H9 (cell line): ENCODE measurements around the gene TMEM242. TPM values are rescaled to one million over a fixed set of nuclear protein-coding genes. Genes with fewer than 3 reads are reported as not detected.

Source experiments
- DNase-seq: peaks from one replicate; pipeline ENCODE4 v3.0.0-alpha.2; 2017
- H2AFZ ChIP-seq: one replicate; pipeline ENCODE4 v1.6.1; 2013; ENCODE audit warnings: mild to moderate bottlenecking, low read length, control low read depth, moderate library complexity
- H2AK5ac ChIP-seq: 2 replicates; pipeline ENCODE4 v1.6.1; 2013; ENCODE audit warnings: low read length, control low read depth, mixed read lengths; ENCODE audit not compliant: insufficient read length
- H2BK120ac ChIP-seq: one replicate; pipeline ENCODE4 v1.6.1; 2013; ENCODE audit warnings: low read depth, mild to moderate bottlenecking, low read length, control low read depth, inconsistent platforms; ENCODE audit not compliant: poor library complexity, severe bottlenecking
- H2BK12ac ChIP-seq: 2 replicates; pipeline ENCODE4 v1.6.1; 2013; ENCODE audit warnings: low read length, control low read depth, mixed read lengths, low read depth; ENCODE audit not compliant: insufficient read length
- H2BK15ac ChIP-seq: 2 replicates; pipeline ENCODE4 v1.6.1; 2013; ENCODE audit warnings: low read depth, low read length, control low read depth
- H2BK20ac ChIP-seq: one replicate; pipeline ENCODE4 v1.6.1; 2013; ENCODE audit warnings: low read depth, mild to moderate bottlenecking, low read length, control low read depth, inconsistent platforms; ENCODE audit not compliant: poor library complexity, severe bottlenecking
- H2BK5ac ChIP-seq: 2 replicates; pipeline ENCODE4 v1.6.1; 2013; ENCODE audit warnings: low read length, control low read depth, mixed read lengths; ENCODE audit not compliant: insufficient read length
- H3K14ac ChIP-seq: 2 replicates; pipeline ENCODE4 v1.6.1; 2013; ENCODE audit warnings: low read length, control low read depth; ENCODE audit not compliant: insufficient read depth
- H3K18ac ChIP-seq: 2 replicates; pipeline ENCODE4 v1.6.1; 2013; ENCODE audit warnings: low read depth, mild to moderate bottlenecking, mixed read lengths, low read length, control low read depth; ENCODE audit not compliant: insufficient read length
- H3K23ac ChIP-seq: 2 replicates; pipeline ENCODE4 v1.6.1; 2013; ENCODE audit warnings: low read length, control low read depth, mixed read lengths, low read depth; ENCODE audit not compliant: insufficient read length
- H3K23me2 ChIP-seq: 2 replicates; pipeline ENCODE4 v1.6.1; 2013; ENCODE audit warnings: low read depth, mild to moderate bottlenecking, mixed read lengths, low read length, control low read depth; ENCODE audit not compliant: insufficient read length, poor library complexity, severe bottlenecking
- H3K27ac ChIP-seq: 2 replicates; pipeline ENCODE4 v1.5.1; 2013; ENCODE audit warnings: low read length, control low read depth, mixed read lengths, low read depth; ENCODE audit not compliant: insufficient read length
- H3K27me3 ChIP-seq: 2 replicates; pipeline ENCODE4 v1.6.1; 2013; ENCODE audit warnings: low read length, control low read depth, inconsistent platforms; ENCODE audit not compliant: insufficient read depth
- H3K4ac ChIP-seq: 2 replicates; pipeline ENCODE4 v1.6.1; 2013; ENCODE audit warnings: low read depth, mild to moderate bottlenecking, control low read depth, inconsistent platforms, low read length, moderate library complexity
- H3K4me1 ChIP-seq: 2 replicates; pipeline ENCODE4 v1.6.1; 2013; ENCODE audit warnings: low read length, control low read depth, inconsistent platforms; ENCODE audit not compliant: insufficient read depth
- H3K4me2 ChIP-seq: 2 replicates; pipeline ENCODE4 v1.6.1; 2013; ENCODE audit warnings: low read length, control low read depth, mixed read lengths; ENCODE audit not compliant: insufficient read length, insufficient read depth
- H3K56ac ChIP-seq: 2 replicates; pipeline ENCODE4 v1.6.1; 2013; ENCODE audit warnings: low read depth, mild to moderate bottlenecking, mixed read lengths, low read length, control low read depth; ENCODE audit not compliant: insufficient read length
- H3K79me1 ChIP-seq: 2 replicates; pipeline ENCODE4 v1.6.1; 2013; ENCODE audit warnings: low read depth, mild to moderate bottlenecking, moderate library complexity, low read length, control low read depth, inconsistent platforms; ENCODE audit not compliant: insufficient read depth, poor library complexity, severe bottlenecking
- H3K79me2 ChIP-seq: 2 replicates; pipeline ENCODE4 v1.6.1; 2013; ENCODE audit warnings: low read length, control low read depth, inconsistent platforms; ENCODE audit not compliant: insufficient read depth
- H3K9ac ChIP-seq: 2 replicates; pipeline ENCODE4 v1.6.1; 2013; ENCODE audit warnings: low read length, control low read depth, mixed read lengths; ENCODE audit not compliant: insufficient read length; ENCODE audit errors: extremely low read depth
- H3K9me3 ChIP-seq: one replicate; pipeline ENCODE4 v1.6.1; 2013; ENCODE audit warnings: low read depth, low read length, inconsistent platforms; ENCODE audit not compliant: control insufficient read depth
- H3T11ph ChIP-seq: one replicate; pipeline ENCODE4 v1.6.1; 2013; ENCODE audit warnings: mild to moderate bottlenecking, low read length, control low read depth, inconsistent platforms
- H4K20me1 ChIP-seq: one replicate; pipeline ENCODE4 v1.6.1; 2013; ENCODE audit not compliant: control insufficient read depth, insufficient read length, insufficient read depth
- H4K5ac ChIP-seq: 2 replicates; pipeline ENCODE4 v1.6.1; 2013; ENCODE audit warnings: low read depth, mild to moderate bottlenecking, mixed read lengths, low read length, control low read depth; ENCODE audit not compliant: insufficient read length
- H4K8ac ChIP-seq: replicated peaks from 2 replicates; pipeline ENCODE4 v1.6.1; 2013; ENCODE audit warnings: low read length, control low read depth, mixed read lengths, low read depth; ENCODE audit not compliant: insufficient read length
- H4K91ac ChIP-seq: 2 replicates; pipeline ENCODE4 v1.6.1; 2013; ENCODE audit warnings: low read depth, mild to moderate bottlenecking, moderate library complexity, mixed read lengths, low read length, control low read depth; ENCODE audit not compliant: insufficient read length
- H3K27ac Mint-ChIP-seq, 3 experiments: 2 replicates in 2 of 3; 3 replicates in 1 of 3; pipeline ENCODE4 v1.8.0; 2020 to 2021; ENCODE audit warnings: mixed read lengths in 3 of 3, mild to moderate bottlenecking in 1 of 3, moderate library complexity in 1 of 3
- H3K27me3 Mint-ChIP-seq: 2 replicates; pipeline ENCODE4 v1.8.0; 2021; ENCODE audit warnings: low read depth, mild to moderate bottlenecking, moderate library complexity, mixed read lengths
- H3K36me3 Mint-ChIP-seq, 3 experiments: 2 replicates in 2 of 3; 3 replicates in 1 of 3; pipeline ENCODE4 v1.8.0; 2020 to 2021; ENCODE audit warnings: low read depth in 3 of 3, mixed read lengths in 3 of 3; ENCODE audit not compliant: insufficient read depth in 1 of 3
- H3K4me1 Mint-ChIP-seq, 2 experiments: 2 replicates each; pipeline ENCODE4 v1.8.0; 2020; ENCODE audit warnings: mixed read lengths in 2 of 2
- H3K4me3 Mint-ChIP-seq, 2 experiments: 2 replicates in 1 of 2; 3 replicates in 1 of 2; pipeline ENCODE4 v1.8.0; 2020 to 2021; ENCODE audit warnings: mild to moderate bottlenecking in 2 of 2, mixed read lengths in 2 of 2, moderate library complexity in 1 of 2
- H3K9me3 Mint-ChIP-seq, 2 experiments: 2 replicates in 1 of 2; 3 replicates in 1 of 2; pipeline ENCODE4 v1.8.0; 2020; ENCODE audit warnings: mild to moderate bottlenecking in 2 of 2, mixed read lengths in 2 of 2, moderate library complexity in 1 of 2
- WGBS: extraction: QIAGEN DNeasy Blood & Tissue Kit; methylation state at CpG from one replicate; pipeline ENCODE4 v1.1.7; 2013; ENCODE audit warnings: missing lambda C conversion rate, low lambda C conversion rate, mixed read lengths; ENCODE audit not compliant: insufficient read length; ENCODE audit errors: extremely low coverage; 5-methylcytosine and 5-hydroxymethylcytosine counted together
- total RNA-seq: library from RNA; stranded (reverse); gene quantifications from 2 replicates; pipeline ENCODE4 v1.2.1, GENCODE V29; 2021
- TF ChIP-seq, protein P1 (sequence below): fragments of 200-600 bp; sonication (generic); conservative IDR thresholded peaks from 3 replicates; pipeline ENCODE4 v1.8.0; 2021; ENCODE audit warnings: antibody characterized with exemption, mild to moderate bottlenecking

The TMEM242 gene
- total RNA-seq, 1 experiment from 2014 or later = 10.5 TPM

DNA sequence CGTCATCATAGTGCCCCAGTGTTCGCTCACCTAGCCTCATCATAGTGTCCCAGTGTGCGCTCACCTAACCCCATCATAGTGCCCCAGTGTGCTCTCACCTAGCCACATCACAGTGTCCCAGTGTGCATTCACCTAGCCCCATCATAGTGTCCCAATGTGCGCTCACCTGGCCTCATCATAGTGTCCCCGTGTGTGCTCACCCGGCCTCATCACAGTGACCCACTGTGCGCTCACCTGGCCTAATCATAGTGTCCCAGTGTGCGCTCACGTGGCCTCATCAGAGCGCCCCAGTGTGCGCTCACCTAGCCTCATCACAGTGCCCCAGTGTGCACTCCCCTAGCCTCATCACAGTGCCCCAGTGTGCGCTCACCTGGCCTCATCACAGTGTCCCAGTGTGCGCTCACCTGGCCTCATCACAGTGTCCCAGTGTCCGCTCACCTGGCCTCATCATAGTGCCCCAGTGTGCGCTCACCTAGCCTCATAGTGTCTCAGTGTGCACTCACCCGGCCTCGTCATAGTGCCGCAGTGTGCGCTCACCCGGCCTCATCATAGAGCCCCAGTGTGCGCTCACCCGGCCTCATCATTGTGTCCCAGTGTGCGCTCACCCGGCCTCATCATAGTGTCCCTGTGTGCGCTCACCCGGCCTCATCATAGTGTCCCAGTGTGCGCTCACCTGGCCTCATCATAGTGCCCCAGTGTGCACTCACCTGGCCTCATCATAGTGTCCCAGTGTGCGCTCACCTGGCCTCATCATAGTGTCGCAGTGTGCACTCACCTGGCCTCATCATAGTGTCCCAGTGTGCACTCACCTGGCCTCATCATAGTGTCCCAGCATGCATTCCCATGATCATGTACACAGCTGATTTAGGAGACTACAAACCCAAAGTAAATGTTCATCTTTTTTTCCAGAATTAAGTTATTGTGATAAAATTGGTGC lies 9.5 kb downstream of the TMEM242 start:
- H2BK15ac ChIP-seq = no peak overlapping the region

More for the DNA sequence above, 9.5 kb downstream of the TMEM242 start:
- Histone ChIP-seq H2BK12ac (no peak overlapping the region), H3K23me2 (no peaks in the 10 kb centered on the region), H4K5ac (no peak overlapping the region), H2BK120ac (no peak overlapping the region), H3K9ac (no peak overlapping the region), H2BK5ac (no peak overlapping the region), H3K4me1 (no peaks in the 10 kb centered on the region), H2AFZ (no peak overlapping the region), H4K91ac (no peak overlapping the region), H2BK20ac (no peak overlapping the region), H3K79me1 (no peaks in the 10 kb centered on the region), H3K14ac (no peak overlapping the region), H3K27me3 (no peaks in the 10 kb centered on the region), H4K20me1 (no peaks in the 10 kb centered on the region), H4K8ac (no peak overlapping the region), H3K23ac (no peak overlapping the region), H3K4me2 (no peak overlapping the region), H3K4ac (no peak overlapping the region), H3K56ac (no peak overlapping the region), H2AK5ac (no peak overlapping the region), H3K9me3 (no peaks in the 10 kb centered on the region), H3T11ph (no peak overlapping the region), H3K79me2 (no peaks in the 10 kb centered on the region), H3K27ac (no peak overlapping the region), H3K18ac (no peak overlapping the region)
- Mint-ChIP-seq H3K36me3 (peaks cover 35 to 46% (median 45%) of the 10 kb centered on the region in 3 experiments; a peak in 6 of 7 replicates), H3K4me3 (no peak overlapping the region), H3K9me3 (no peaks in the 10 kb centered on the region), H3K4me1 (no peaks in the 10 kb centered on the region), H3K27ac (no peak overlapping the region; a peak in 1 of 7 replicates), H3K27me3 (no peaks in the 10 kb centered on the region)
- no peak for DNase-seq
- no CpG with 5 or more reads among the region's 29 CpGs for WGBS
- TF ChIP-seq, protein P1, sequence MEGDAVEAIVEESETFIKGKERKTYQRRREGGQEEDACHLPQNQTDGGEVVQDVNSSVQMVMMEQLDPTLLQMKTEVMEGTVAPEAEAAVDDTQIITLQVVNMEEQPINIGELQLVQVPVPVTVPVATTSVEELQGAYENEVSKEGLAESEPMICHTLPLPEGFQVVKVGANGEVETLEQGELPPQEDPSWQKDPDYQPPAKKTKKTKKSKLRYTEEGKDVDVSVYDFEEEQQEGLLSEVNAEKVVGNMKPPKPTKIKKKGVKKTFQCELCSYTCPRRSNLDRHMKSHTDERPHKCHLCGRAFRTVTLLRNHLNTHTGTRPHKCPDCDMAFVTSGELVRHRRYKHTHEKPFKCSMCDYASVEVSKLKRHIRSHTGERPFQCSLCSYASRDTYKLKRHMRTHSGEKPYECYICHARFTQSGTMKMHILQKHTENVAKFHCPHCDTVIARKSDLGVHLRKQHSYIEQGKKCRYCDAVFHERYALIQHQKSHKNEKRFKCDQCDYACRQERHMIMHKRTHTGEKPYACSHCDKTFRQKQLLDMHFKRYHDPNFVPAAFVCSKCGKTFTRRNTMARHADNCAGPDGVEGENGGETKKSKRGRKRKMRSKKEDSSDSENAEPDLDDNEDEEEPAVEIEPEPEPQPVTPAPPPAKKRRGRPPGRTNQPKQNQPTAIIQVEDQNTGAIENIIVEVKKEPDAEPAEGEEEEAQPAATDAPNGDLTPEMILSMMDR = no peak
